Stimulated activated CD4-positive, alpha-beta T cell treated with anti-CD3 and anti-CD28 coated beads, Interleukin-1b, Interleukin-23, amount 100 ng/mL, for 48 hours (primary cell): ENCODE results near the gene XPO6.
"Not testable (repeated sequence)": the region's sequence is repeated elsewhere in the genome, so short reads cannot be mapped to it uniquely, and the experiment has no call there.

Experiments
- DNase-seq: peaks from one replicate; pipeline ENCODE4 v3.0.0-alpha.2; 2020

XPO6 gene

GRCh38 chr16:28149011-28149888 lies 62.5 kb downstream of the XPO6 start:
- DNase-seq: no peak

GRCh38 chr16:28146536-28146935 lies 65.2 kb downstream of the XPO6 start:
- no peak for DNase-seq

- DNase-seq: no peak
Measured at GRCh38 chr16:28145796-28146195, 66.0 kb downstream of the XPO6 start.

- peak; percentile 72 for DNase-seq
Measured at GRCh38 chr16:28140788-28141618, 70.8 kb downstream of the XPO6 start.

- no peak for DNase-seq
Measured at GRCh38 chr16:28139530-28139929, 72.2 kb downstream of the XPO6 start.

- no peak for DNase-seq
Measured at GRCh38 chr16:28136751-28137434, 74.9 kb downstream of the XPO6 start.

GRCh38 chr16:28133666-28134065 lies 78.1 kb downstream of the XPO6 start:
- DNase-seq: no peak

- no peak for DNase-seq
Measured at GRCh38 chr16:28131743-28132393, 79.9 kb downstream of the XPO6 start.

- no peak for DNase-seq
Measured at GRCh38 chr16:28131181-28131580, 80.6 kb downstream of the XPO6 start.

- DNase-seq: no peak
Measured at GRCh38 chr16:28130099-28131088, 81.4 kb downstream of the XPO6 start.

GRCh38 chr16:28126684-28127620 lies 84.8 kb downstream of the XPO6 start:
- DNase-seq: no peak

GRCh38 chr16:28125592-28125991 lies 86.2 kb downstream of the XPO6 start:
- DNase-seq: no peak

GRCh38 chr16:28121527-28121926 lies 90.2 kb downstream of the XPO6 start:
- DNase-seq: no peak

GRCh38 chr16:28120754-28121153 lies 91.0 kb downstream of the XPO6 start:
- DNase-seq: no peak

- no peak for DNase-seq
Measured at GRCh38 chr16:28118637-28119036, 93.1 kb downstream of the XPO6 start.

- DNase-seq: no peak
Measured at GRCh38 chr16:28117168-28117565, 94.6 kb downstream of the XPO6 start.

GRCh38 chr16:28115866-28116265 lies 95.9 kb downstream of the XPO6 start:
- not testable (repeated sequence) for DNase-seq

GRCh38 chr16:28112908-28113307 lies 98.9 kb downstream of the XPO6 start:
- DNase-seq: peak; percentile 51

- DNase-seq: no peak
Measured at GRCh38 chr16:28110977-28111376, 100.8 kb downstream of the XPO6 start.

- no peak for DNase-seq
Measured at GRCh38 chr16:28110479-28110878, 101.3 kb downstream of the XPO6 start.
